Stimulated activated naive CD8-positive, alpha-beta T cell treated with anti-CD3 and anti-CD28 coated beads, Interleukin-15, Interleukin-2, amounts not matched to agents 100 U/mL and 50 U/mL, for 24 hours (primary cell): ENCODE results near the gene SLC18A2.
"Not testable (repeated sequence)": the region's sequence is repeated elsewhere in the genome, so short reads cannot be mapped to it uniquely, and the experiment has no call there.

Source experiments
- ATAC-seq: fragments of 150-1000 bp; cut with Tn5 transposase; one replicate; pipeline ENCODE4 v1.10.0; 2021
- DNase-seq: peaks from one replicate; pipeline ENCODE4 v3.0.0; 2021

The SLC18A2 gene

GRCh38 chr10:117262903-117263293 is 22.0 kb downstream of the SLC18A2 start:
- ATAC-seq (no peak), DNase-seq (no peak)

- no peak for ATAC-seq
- no peak for DNase-seq
These were observed 23.9 kb downstream of the SLC18A2 start for GRCh38 chr10:117264782-117265181.

GRCh38 chr10:117266400-117266799 is 25.5 kb downstream of the SLC18A2 start:
- ATAC-seq: no peak

GRCh38 chr10:117266812-117267211 is 25.9 kb downstream of the SLC18A2 start:
- no peak for ATAC-seq
- DNase-seq: no peak

More at GRCh38 chr10:117266400-117266799, 25.5 kb downstream of the SLC18A2 start:
- DNase-seq: no peak

- DNase-seq (no peak), ATAC-seq (no peak)
These were observed 27.3 kb downstream of the SLC18A2 start for GRCh38 chr10:117268258-117268657.

- DNase-seq: no peak
- no peak for ATAC-seq
These were observed 28.0 kb downstream of the SLC18A2 start for GRCh38 chr10:117268907-117269306.

GRCh38 chr10:117271427-117271826 is 30.5 kb downstream of the SLC18A2 start:
- ATAC-seq (no peak), DNase-seq (no peak)

- no peak for DNase-seq
- no peak for ATAC-seq
These were observed 31.5 kb downstream of the SLC18A2 start for GRCh38 chr10:117272195-117273076.

- no peak for DNase-seq
- no peak for ATAC-seq
These were observed 33.1 kb downstream of the SLC18A2 start for GRCh38 chr10:117273980-117274379.

GRCh38 chr10:117274509-117274908 is 33.6 kb downstream of the SLC18A2 start:
- DNase-seq: no peak
- ATAC-seq: no peak

- DNase-seq (no peak), ATAC-seq (no peak)
These were observed 34.2 kb downstream of the SLC18A2 start for GRCh38 chr10:117275121-117275520.

GRCh38 chr10:117277675-117278074 is 36.8 kb downstream of the SLC18A2 start:
- DNase-seq: no peak

GRCh38 chr10:117284716-117285494 is 44.0 kb downstream of the SLC18A2 start:
- ATAC-seq (no peak), DNase-seq (no peak)

More at GRCh38 chr10:117277675-117278074, 36.8 kb downstream of the SLC18A2 start:
- no peak for ATAC-seq

GRCh38 chr10:117290872-117291271 is 50.0 kb downstream of the SLC18A2 start:
- not testable (repeated sequence) for DNase-seq, ATAC-seq

GRCh38 chr10:117294039-117294645 is 53.2 kb downstream of the SLC18A2 start:
- DNase-seq (no peak), ATAC-seq (no peak)

- ATAC-seq (no peak), DNase-seq (no peak)
These were observed 53.8 kb downstream of the SLC18A2 start for GRCh38 chr10:117294735-117295134.

GRCh38 chr10:117298219-117298618 is 57.3 kb downstream of the SLC18A2 start:
- ATAC-seq: no peak

GRCh38 chr10:117299435-117299834 is 58.5 kb downstream of the SLC18A2 start:
- DNase-seq (no peak), ATAC-seq (no peak)

More at GRCh38 chr10:117298219-117298618, 57.3 kb downstream of the SLC18A2 start:
- no peak for DNase-seq

GRCh38 chr10:117300671-117301070 is 59.8 kb downstream of the SLC18A2 start:
- ATAC-seq (no peak), DNase-seq (no peak)

- DNase-seq, ATAC-seq: not testable (repeated sequence)
These were observed 62.5 kb downstream of the SLC18A2 start for GRCh38 chr10:117303451-117303850.

- ATAC-seq (no peak), DNase-seq (no peak)
These were observed 65.8 kb downstream of the SLC18A2 start for GRCh38 chr10:117306674-117307073.

GRCh38 chr10:117311261-117311660 is 70.3 kb downstream of the SLC18A2 start:
- no peak for DNase-seq
- no peak for ATAC-seq

GRCh38 chr10:117312430-117312829 is 71.5 kb downstream of the SLC18A2 start:
- DNase-seq: no peak
- ATAC-seq: no peak
